ENCODE measurements around the gene HK2.
A peak's percentile ranks its signal among the peaks of the same experiment; 100 is the strongest.
"Not testable (repeated sequence)": the region's sequence is repeated elsewhere in the genome, so short reads cannot be mapped to it uniquely, and the experiment has no call there.

The HK2 gene

GRCh38 chr2:74880054-74880728 lies 46.3 kb downstream of the HK2 start:
- DNase-seq, result no peak

DNA sequence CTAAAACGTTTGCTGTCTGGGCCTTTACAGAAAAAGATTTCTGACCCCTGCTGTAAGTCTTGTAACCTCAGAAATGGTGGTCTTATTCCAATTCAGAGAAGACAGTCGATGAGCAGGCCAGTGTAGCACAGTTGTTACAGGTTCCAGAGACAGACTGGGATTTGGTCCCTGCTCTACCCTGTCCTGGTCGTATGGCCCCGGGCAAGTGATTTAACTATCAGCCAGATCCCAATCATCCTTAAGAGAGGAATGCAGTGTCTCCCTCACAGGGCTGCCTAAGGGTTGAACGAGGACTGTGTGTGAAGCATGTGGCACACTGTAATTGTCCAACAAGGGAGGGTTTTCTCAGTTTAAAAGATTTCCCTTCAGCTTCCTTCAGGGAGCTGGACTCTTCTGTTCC lies 47.2 kb downstream of the HK2 start:
- no peak for DNase-seq

DNA sequence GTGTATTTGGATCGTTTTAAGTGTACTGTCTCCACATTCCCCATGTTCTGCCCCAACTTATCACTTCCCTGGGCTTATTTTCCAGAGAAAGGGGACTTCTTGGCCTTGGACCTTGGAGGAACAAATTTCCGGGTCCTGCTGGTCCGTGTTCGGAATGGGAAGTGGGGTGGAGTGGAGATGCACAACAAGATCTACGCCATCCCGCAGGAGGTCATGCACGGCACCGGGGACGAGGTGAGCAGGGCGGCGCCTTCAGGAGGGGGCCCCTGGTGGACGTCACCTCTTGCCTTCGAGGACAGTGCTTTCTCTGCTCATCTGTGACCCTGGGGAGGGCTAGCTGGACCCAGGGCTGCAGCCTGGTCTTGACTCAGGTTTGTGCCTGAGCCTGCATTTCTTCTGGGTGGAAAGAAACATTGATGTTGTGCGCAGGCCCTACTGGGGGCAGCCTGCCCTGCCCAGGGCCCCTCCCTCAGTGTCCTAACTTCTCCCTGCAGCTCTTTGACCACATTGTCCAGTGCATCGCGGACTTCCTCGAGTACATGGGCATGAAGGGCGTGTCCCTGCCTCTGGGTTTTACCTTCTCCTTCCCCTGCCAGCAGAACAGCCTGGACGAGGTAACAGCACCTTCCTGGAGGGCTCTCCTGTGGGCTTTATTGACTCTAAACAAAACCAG lies 47.8 kb downstream of the HK2 start:
- no peak for DNase-seq

DNA sequence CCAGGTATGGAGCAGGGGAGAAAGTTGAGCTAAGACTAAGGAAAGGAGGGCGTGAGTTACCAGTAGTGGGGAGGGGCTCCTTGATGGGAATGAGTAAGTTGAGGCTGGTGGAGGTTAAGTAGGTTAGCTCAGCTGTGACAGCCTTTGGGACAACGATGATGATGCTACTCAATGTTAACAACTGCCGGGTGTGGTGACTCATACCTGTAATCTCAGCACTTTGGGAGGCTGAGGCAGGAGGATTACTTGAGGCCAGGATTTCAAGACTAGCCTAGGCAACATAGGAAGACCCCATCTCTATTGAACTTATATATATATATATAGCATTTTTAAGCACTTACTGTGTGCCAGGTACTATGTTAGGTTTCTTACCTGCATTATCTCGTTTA lies 48.4 kb downstream of the HK2 start:
- peak; percentile 16 for DNase-seq

GRCh38 chr2:74883011-74883410 lies 49.1 kb downstream of the HK2 start:
- DNase-seq, result no peak

- no peak for DNase-seq
These were observed 50.3 kb downstream of the HK2 start for GRCh38 chr2:74884118-74884762.

DNA sequence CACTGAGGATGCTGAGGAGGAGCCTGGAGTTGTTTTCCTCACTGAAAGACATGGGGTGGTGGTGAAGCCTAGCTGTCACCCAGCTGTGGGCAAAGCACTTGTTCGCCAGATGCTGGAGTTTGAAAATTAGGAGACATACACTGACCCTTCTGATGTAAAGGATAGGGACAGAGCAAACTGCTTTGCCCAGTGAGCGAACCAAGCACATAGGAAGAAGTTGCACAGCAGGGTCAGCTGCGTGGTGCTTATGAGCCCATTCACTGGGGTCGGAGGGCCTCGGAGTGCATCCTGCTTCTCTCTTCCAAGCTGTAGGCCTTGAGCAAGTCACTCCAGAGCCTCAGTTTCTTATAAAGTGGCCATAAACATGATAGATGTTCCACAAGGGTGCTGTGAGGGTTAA lies 50.9 kb downstream of the HK2 start:
- no peak for DNase-seq

GRCh38 chr2:74886251-74886650 lies 52.3 kb downstream of the HK2 start:
- no peak for DNase-seq

- no peak for DNase-seq
These were observed 52.9 kb downstream of the HK2 start for GRCh38 chr2:74886811-74887210.

- no peak for DNase-seq
These were observed 53.6 kb downstream of the HK2 start for GRCh38 chr2:74887445-74887951.

- DNase-seq, result no peak
These were observed 54.2 kb downstream of the HK2 start for GRCh38 chr2:74887960-74888700.

DNA sequence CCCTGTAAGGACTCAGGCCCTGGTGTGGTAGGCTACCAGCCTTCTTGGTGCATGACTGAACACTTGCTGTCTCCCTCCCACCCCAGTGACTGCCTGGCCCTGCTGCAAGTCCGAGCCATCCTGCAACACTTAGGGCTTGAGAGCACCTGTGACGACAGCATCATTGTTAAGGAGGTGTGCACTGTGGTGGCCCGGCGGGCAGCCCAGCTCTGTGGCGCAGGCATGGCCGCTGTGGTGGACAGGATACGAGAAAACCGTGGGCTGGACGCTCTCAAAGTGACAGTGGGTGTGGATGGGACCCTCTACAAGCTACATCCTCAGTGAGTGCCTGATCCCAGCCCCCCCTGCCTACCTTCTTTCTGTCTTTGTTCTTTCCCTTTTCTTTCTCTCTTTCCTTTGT lies 55.2 kb downstream of the HK2 start:
- DNase-seq, result no peak

GRCh38 chr2:74890711-74891110 lies 56.8 kb downstream of the HK2 start:
- DNase-seq, result no peak

DNA sequence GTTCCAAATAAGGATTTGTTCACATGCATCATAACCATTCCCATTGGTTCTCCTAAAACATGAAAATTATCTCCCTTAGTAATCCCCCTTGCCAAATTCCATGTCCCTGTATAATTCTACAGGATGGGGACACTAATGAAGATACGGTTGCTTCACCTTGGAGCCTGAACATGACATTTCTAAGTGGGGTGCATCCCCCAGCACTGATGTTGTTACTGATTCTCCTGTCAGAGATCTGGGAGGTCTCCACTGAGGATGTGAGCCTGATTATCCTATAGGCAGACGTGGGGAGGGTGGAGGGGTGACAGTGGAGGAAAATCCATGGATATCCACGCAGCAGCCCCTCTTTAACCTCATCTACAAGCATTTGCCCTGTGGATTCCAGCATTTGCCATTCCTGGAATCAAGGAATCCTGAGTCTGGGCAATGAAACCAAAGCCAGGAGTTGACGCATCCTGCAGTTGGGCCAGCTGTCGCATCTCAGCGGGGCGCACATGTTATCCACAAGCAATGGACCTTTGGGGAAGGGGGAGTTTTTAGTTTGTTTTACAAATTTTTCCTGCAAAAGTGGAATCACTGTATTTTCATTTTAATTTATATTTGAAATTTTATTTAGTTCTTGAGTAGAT lies 57.3 kb downstream of the HK2 start:
- DNase-seq, result no peak

DNA sequence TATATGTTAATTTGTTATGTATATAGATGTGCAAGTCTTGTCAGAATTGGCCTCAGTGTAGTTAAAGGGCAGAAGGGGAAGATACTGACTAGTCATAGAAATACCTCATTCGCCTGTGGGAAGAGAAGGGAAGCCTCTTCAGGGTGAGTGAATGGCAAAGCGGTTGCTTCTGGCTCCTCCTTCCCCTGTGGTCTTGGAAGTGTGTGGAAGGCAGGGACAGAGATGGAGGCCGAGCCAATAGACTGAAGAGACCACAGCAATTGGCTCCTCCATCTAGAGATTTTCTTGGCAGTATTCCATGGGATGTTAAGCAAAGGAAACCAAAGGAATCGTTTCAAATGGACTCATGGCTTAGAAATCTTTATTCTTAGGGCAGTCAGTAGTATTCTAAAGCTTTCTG lies 57.9 kb downstream of the HK2 start:
- DNase-seq, result not testable (repeated sequence)

- DNase-seq, result no peak
These were observed 58.7 kb downstream of the HK2 start for GRCh38 chr2:74892609-74893008.

GRCh38 chr2:74893332-74893731 lies 59.4 kb downstream of the HK2 start:
- no peak for DNase-seq

GRCh38 chr2:74894272-74894981 lies 60.5 kb downstream of the HK2 start:
- no peak for DNase-seq

DNA sequence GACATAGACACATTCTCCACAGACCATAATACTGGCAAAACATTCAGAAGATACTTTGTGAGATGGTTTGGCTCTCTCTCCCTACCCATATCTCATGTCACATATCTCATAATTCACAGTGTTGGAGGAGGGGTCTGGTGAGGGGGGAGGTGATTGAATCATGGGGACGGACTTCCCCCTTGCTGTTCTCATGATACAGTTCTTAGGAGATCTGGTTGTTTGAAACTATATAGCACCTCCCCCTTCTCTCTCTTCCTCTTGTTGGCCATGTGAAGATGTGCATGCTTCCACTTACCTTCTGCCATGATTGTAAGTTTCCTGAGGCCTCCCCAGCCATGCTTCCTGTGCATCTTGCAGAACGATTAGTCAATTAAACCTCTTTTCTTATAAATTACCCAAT lies 61.1 kb downstream of the HK2 start:
- no peak for DNase-seq

- DNase-seq, result no peak
These were observed 62.3 kb downstream of the HK2 start for GRCh38 chr2:74896232-74896631.

DNA sequence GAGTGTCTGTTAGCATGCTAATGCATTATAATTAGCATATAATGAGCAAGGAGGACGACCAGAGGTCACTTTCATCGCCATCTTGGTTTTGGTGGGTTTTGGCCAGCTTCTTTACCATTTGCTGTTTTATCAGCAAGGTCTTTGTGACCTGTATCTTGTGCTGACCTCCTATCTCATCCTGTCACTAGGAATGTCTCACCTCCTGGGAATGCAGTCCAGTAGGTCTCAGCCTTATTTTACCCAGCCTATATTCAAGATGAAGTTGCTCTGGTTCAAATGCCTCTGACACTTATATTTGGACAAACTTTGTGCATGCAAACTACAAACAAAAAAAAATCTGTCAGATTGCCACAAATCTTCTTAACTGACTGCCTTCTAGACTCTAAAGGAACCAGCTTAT lies 66.3 kb downstream of the HK2 start:
- not testable (repeated sequence) for DNase-seq

GRCh38 chr2:74902281-74902860 lies 68.4 kb downstream of the HK2 start:
- no peak for DNase-seq
